HG02970 (cell line): ENCODE results near the gene VANGL2.
"Not testable (repeated sequence)": the region's sequence is repeated elsewhere in the genome, so short reads cannot be mapped to it uniquely, and the experiment has no call there.

ENCODE experiments used
- ATAC-seq: cut with Tn5 transposase; IDR thresholded peaks from one replicate; pipeline ENCODE4 v1.9.1; 2021; ENCODE audit warnings: mild to moderate bottlenecking, moderate library complexity, moderate number of reproducible peaks; ENCODE audit not compliant: unreplicated experiment, low FRiP score

VANGL2 gene

DNA sequence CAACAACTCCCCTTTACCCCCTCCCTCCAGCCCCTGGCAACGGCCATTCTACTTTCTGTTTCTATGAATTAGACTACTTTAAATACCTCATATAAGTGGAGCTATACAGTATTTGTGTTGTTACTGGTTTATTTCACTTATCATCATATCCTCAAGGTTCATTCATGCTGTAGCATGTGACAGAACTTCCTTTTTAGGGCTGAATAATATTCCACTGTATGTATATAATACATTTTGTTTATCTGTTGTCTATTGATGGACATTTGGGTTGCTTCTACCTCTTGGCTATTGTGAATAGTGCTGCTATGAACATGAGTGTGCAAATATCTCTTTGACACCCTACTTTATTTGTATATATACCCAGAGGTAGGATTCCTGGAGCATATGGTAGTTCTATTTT is 31.3 kb upstream of the VANGL2 start:
- ATAC-seq = no peak

DNA sequence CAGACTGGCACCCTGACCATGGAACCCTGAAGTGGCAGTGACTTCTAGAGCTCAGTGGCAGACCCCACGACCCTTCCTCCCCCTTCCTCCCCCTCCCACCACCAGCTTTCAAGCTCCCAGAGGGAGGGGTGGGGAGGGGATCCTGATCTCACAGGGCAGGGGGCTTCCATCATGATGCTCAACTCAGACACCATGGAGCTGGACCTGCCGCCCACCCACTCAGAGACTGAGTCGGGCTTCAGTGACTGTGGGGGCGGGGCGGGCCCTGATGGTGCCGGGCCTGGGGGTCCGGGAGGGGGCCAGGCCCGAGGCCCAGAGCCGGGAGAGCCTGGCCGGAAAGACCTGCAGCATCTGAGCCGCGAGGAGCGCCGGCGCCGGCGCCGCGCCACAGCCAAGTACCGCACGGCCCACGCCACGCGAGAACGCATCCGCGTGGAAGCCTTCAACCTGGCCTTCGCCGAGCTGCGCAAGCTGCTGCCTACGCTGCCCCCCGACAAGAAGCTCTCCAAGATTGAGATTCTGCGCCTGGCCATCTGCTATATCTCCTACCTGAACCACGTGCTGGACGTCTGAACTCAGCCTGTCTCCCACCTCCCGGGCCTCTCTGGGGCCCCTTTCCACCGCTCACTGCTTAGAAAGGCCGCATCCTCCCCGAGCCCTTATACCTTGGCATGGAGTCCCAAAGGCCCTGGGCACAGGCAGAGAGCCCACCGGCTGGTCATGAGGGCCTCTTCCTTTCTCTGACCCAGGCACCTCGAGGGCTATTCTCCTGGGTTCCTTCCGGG is 29.6 kb upstream of the VANGL2 start:
- ATAC-seq = no peak

DNA sequence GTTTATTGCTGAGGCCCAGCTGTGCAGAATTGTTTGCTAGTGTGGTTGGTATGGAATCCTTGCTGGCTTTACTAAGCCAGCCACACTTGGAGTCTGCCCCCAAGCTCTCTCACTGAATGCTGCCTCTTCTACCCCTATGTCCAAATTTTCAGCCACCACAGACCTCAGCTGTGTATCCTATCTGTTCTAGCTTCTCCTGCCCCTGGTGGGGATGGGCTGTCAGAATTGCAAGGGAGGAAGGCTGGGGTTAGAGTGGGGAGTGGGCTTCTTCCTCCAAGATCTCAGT is 29.1 kb upstream of the VANGL2 start:
- ATAC-seq = no peak

DNA sequence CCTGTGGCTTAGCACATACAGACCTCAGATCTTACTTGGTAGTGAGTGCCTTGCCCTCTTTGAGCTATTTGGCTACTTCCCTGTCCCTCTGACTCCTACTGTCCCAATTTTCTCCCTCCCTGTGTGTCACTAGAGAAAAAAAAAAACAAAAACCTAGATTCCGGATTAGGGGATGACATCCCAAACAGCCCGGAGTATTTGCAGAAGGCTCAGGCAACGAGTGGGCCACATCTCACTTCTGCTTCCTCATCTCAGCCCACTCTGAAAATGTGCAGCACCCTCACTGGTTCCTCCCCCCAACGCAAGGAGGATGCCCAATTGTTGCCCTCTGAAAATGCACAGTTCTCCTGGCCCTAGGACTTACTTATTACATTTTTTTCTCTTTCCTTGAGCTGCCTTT is 28.6 kb upstream of the VANGL2 start:
- no peak for ATAC-seq

DNA sequence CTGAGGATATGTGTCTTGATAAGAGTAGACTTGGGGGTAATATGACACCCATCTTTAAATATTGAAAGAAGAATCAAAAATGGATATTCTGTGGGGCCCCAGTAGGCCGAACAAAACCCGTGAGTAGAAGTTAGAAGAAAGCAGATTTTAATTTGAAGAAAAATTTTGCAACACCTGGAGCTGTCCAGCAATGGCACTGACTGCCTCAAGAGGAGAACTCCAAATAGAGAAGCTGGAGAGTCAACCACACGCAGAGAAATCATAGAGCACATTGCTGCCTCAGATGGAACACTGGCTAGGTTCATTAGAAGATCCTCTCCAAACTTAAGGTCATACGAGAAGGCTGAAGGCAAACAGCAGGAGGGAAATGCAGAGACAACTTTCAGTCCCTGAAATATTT is 26.7 kb upstream of the VANGL2 start:
- no peak for ATAC-seq

DNA sequence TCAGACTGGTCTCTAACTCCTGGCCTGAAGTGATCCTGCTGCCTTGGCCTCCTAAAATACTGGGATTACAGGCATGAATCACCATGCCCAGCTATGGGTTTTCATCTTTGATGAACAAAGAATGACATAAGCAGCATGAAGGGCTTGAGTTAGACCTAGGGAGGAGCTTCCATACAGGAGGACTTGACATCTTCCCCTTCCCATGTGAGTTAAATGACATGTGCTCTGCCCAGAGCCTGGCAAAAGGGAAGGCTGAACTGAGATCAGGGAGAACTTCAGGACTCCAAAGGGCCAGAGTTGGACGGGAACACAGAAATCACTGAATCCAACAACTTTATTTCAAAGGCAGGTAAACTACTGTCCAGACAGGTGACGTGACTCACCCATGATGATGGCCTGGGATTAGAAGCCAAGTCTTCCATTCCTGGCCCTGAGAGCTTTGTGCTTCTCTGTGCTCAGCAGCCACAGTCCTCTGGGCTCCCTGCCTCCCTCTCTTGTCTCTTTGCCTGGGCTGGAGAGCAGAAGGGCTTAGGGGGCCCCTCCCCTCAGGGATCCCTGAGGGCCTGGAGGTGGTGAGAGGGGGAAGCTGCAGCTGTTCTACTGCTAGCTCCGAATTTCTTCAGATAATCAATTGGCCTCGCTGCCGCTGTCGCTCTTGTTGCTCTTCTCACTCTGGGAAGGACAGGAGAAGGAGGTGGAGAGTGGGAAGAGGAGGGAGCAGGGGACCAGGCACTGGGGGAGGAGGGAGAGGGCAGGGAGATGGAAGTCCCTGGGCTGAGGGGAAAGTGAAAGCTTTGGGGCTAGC is 25.9 kb upstream of the VANGL2 start:
- no peak for ATAC-seq

DNA sequence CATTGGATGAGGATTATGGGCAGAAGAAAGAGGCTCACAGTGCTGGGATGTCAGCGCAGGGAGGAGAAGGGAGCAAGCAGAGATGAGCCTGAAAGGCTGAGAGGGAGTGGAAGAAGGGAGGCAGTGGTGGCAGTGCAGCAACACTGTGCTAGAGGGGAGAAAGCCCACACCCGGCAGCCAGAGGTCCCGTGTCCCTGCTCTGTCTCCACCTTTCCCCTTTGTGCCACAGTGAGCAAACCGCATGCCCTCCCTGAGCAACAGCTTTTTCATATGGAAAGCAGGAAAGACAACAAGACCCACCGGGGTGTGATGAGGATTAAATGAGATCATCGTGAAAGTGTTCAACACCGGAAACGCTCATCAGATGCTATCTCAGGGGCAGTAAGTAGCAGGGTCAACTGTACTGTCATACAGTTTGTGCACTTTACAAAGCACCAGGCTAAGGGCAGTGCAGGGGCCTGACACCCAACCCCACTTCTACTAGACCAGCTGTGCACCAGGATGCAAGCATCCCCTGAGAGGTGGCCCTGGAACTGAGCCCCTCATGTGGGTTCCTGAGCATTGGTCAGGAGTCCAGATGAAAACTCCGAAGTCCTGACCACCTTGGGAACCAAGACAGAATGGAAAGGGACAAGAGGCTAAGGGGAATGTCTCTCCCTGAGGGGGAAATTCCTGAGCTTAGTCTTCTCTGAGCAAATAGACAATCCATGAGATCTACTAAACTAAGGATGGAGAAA is 24.4 kb upstream of the VANGL2 start:
- no peak for ATAC-seq

DNA sequence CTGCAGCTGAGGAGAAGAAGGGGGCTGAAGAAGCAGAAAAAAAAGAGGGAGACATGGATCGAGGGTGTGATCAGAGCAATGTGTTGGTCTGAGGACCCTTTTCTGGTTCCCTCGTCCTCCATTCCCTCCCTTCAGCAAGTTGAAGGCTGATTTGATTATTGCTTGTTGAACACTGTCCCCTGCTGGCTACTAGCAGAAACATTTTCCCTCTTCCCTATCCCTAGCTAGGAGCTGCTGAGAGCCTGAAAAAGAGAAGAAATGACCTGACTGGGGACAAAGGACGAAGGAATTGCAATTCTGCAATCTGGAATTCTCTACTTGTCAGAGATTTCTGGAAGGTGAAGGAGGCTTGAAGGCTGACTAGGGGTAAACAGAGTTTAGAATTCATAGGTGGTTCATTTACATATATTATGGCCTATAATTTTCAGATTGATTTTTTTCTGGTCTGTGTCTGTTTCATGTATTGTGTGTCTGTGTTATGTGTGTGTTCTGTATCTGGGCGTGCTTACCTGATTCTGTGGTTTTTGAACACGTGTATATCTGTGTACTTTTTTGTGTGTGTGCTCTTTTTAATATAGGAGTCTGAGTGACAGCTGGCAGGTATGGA is 23.7 kb upstream of the VANGL2 start:
- no peak for ATAC-seq

DNA sequence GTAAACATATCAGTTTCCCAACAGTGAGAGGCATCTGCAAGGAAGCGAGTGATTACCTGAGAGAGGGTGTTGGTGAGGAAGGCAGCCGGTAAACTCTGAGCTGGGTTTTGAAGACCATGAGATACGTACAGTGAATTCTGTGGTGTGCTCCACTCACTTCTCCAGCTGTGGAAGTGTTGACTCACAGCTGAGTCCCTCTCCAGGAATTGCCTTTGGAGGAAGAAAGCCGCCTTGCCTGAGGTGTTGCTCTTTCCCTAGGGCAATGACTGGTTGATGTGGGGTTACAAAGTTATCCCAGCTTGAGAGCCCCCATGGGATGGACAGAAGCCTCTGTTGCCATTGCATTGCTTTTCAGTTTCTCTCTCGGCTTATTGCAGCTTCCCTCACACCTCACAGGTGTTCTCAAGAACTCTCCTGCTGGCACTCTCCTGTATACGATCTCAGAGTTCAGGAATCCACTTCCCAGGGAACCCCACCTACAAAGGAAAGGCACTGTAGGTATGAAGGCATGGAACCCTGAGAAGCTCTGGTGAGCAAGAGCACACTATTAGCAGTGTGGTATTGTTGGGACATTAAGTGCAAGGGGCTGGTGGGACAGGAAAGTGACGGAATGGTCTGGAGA is 22.7 kb upstream of the VANGL2 start:
- no peak for ATAC-seq

DNA sequence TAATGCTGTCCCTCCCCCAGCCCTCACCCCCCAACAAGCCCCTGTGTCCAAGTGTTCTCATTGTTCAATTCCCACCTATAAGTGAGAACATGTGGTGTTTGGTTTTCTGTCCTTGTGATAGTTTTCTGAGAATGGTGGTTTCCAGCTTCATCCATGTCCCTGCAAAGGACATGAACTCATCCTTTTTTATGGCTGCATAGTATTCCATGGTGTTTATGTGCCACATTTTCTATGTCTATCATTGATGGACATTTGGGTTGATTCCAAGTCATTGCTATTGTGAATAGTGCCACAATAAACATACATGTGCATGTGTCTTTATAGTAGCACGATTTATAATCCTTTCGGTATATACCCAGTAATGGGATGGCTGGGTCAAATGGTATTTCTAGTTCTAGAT is 15.6 kb upstream of the VANGL2 start:
- not testable (repeated sequence) for ATAC-seq

DNA sequence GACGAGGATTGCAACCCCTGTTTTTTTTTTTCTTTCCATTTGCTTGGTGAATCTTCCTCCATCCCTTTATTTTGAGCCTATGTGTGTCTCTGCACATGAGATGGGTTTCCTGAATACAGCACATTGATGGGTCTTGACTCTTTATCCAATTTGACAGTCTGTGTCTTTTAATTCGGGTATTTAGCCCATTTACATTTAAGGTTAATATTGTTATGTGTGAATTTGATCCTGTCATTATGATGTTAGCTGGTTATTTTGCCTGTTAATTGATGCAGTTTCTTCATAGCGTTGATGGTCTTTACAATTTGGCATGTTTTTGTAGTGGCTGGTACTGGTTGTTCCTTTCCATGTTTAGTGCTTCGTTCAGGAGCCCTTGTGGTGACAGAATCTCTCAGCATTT is 12.0 kb upstream of the VANGL2 start:
- ATAC-seq = not testable (repeated sequence)

DNA sequence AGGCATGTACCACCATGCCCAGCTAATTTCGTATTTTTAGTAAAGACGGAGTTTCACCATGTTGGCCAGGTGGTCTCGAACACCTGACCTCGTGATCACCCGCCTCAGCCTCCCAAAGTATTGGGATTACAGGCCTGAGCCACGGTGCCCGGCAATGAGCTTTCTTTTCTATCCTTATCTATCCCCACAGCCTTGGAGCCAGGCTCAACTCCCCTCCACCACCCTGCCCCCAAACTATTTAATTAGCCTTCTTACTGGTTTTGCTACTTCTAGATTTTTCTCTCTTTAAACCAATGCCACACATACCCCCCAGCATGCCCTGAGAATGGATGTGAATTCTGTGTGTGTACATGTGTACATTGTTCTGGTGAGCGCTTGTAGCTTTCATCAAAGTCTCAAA is 5.7 kb upstream of the VANGL2 start:
- no peak for ATAC-seq

DNA sequence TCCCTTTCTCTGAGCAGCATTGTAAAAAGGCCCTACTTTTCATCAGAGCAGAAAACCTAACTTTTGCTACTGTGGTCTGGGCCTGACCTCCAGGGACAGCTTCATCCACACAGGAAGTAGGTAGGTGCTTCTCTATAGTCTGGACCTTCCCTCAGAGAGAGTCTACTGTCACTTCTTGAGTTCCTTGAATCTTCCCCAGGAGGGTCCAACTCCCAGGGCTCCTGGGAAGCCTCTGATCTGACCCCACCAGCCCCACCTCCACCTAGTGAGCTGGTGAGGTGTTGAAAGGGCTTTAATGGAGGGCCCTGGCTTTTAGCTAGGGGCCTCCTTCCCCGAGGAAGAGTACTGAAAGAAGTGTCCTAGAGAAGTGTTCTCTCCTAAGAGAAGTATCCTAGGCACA is 2.7 kb upstream of the VANGL2 start:
- no peak for ATAC-seq

DNA sequence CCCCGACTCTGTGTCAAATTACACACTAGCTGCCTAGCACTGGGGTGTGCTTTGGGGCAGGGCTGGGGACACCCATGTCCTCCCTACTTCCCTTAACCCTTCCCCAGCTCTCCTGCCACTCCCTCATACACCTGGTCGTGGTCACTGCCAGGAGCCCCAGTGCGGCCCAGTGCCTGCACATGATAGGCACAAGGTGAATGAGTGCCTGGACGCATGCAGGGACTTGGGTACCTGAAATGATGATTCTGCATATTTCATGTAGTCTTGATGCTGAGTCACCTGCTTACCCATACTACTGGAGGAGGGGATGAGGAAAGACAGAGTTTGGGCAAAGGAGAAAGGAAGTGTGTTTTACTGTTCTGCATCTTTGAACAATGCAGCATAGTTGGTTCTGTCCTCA is 1.5 kb upstream of the VANGL2 start:
- ATAC-seq = no peak

DNA sequence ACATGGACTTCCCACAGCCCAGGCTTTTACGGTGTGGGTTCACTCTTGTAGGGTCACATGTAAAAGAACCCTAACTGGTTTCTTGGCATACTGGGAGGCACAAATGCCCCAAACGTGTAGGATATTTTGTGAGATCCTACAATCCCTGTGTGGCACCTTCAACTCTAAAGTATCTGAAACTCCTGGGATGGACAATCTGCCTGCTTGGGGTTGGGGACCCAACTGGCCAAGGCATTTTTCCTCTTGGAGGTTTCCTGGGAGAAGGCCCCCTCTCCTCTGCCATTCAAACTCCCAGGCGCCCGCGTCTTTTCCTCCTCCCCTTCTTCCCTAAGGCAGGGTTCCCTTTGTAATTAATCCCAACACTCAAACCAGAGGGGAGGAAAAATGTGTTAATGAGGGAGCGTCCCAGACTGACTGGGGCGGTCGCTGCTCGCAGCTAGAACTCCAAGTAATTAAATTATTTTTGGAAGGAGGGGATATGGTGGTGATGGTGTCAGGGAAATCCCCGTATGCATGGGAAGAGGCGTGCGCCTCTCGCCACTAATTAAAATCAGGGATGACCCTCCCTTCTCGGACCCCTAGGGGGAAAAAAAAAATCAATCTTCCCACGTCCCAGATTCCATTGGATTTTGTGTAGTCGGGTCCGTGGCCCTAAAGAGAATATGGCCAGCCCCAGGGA is 681 bp upstream of the VANGL2 start:
- no peak for ATAC-seq

DNA sequence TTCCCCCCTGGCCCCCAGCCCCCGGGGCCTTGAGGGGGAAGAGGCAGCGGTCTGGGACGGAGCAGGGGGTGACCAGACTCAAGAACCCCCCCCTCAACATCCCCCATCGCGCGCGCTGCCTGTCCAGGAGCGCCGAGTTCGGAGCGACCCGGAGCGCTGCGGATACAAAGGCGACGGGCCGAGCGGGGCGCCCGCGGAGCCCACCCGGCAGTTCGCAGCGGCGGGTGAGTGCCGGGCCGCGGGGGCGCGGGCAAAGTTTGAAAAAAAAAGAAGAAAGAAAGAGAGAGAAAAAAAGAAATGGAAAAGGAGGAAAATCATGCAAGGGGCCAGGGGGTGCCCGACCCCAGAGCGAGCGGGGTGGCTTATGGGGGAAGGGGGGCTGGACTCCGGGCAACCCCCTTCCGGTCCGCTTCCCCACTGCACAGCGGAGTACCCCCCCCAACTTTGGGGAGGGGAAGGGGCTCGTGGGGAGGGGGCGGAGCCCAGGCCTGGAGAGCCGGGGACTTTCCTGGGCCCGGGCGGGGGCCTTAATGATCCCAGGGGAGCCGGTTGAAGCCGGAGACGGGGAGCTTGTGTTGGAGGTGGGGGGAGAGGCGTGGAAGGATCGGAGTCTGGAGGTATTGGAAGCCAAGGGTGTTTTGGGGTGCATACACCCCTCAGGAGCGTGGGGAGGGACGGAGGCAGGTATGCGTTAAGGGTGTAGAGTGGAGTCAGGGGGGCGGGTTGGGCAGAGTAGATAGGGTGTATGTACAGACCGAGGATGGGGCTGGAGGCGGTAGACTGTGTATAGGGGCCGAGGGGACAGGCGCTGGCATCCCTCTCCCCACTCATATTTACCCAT is 502 bp downstream of the VANGL2 start:
- ATAC-seq = no peak

DNA sequence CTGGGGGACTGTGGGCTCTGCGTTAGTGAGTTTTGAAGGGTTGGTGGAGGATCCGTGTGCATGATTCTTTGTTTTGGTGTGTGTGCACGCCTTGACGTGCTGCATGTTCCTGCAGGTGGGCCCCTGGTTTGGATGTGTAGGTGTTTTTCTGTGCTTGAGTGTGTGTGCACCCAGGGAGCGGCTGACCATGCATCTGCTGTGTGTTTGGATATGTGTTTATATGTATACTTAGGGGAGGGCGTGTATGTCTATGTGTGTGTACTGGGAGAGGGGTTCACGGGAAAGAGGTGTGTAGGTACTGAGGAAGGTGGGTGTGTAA is 1.1 kb downstream of the VANGL2 start:
- ATAC-seq = no peak

DNA sequence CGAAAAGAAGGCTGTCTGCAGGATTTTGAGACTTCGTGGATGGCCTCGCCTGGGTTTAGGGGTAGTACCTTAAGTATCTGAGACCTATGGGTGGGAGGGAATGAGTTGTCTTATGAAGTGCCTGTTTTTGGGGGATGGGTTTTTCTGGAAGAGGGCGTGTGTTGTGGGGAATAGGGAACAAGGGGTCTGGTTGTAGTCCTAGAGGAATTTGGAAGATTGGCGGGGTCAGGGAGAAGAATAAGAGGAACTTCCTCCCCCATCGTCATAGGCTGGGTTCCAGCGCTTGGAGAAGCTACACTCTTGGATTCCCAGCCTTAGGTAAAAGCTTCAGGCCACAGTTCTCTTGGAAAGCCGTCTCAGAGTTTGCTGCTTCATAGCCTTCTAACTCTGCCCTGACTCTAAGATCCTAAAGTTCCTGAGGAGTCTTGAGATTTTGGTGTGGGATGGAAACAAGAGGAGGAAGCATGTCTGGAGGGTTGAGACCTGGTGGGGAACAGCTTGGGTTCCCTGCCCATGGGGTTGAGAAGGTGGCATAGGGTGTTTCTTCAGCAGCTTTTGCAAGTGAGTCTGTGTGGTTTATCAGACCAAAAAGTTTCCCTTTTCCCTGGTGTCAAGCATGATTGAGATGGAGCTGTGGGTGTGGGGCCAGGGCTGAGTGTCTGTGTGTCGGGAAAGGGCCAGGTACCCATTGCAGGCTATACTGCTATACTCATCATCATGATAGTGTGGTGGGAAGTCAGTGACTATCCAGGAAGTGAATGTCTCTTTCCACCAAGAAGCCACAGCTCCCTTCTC is 1.8 kb downstream of the VANGL2 start:
- no peak for ATAC-seq

DNA sequence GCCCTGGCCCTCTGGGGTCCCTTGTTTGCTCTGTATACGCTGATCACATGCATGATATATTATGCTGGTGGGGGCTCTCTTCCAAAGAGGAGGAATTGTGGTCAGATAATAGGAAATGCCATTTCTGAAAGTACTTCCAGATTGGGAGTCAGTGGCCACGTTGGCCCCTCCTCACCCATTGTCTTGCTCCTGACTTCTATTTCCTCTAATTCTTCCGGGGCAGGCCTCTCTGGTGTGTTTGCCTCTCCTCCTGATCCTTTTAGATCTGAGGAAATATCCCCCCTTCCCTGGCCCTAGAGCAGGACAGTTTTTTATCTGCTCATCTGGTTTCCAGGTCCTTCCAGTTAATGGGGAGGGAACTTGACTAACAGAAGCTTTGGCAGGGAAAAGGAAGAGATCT is 2.9 kb downstream of the VANGL2 start:
- no peak for ATAC-seq
